WTC11 (cell line): Measurements from ENCODE around the gene CD244. TPM values are rescaled to one million over a fixed set of nuclear protein-coding genes. Genes with fewer than 3 reads are reported as not detected.

Experiments
- ATAC-seq: fragments of 200-7000 bp; cut with Tn5 transposase; 2 replicates; pipeline ENCODE4 v1.10.0; 2021; ENCODE audit warnings: mild to moderate bottlenecking, moderate library complexity
- CTCF ChIA-PET: fragments of 300-600 bp; sonication (Branson Sonifier 250); formaldehyde crosslinking; loops from one replicate; lab custom pipeline; 2021; ENCODE audit warnings: antibody characterized with exemption; lab: Charles Lee
- POLR2A ChIA-PET: fragments of 350-600 bp; sonication (Branson Sonifier 250); formaldehyde crosslinking; loops from one replicate; lab custom pipeline; 2021; ENCODE audit warnings: antibody characterized with exemption; lab: Charles Lee
- DNase-seq: peaks from one replicate; pipeline ENCODE4 v3.0.0; 2021; ENCODE audit warnings: low spot score
- H3K27ac Mint-ChIP-seq: 2 replicates; pipeline ENCODE4 v1.8.0; 2021; ENCODE audit warnings: mixed read lengths
- H3K27me3 Mint-ChIP-seq: 2 replicates; pipeline ENCODE4 v1.8.0; 2021; ENCODE audit warnings: low read depth, mild to moderate bottlenecking, moderate library complexity, mixed read lengths
- H3K36me3 Mint-ChIP-seq: 2 replicates; pipeline ENCODE4 v1.8.0; 2021; ENCODE audit warnings: mixed read lengths
- H3K4me1 Mint-ChIP-seq: 2 replicates; pipeline ENCODE4 v1.8.0; 2022; ENCODE audit warnings: mixed read lengths
- H3K4me3 Mint-ChIP-seq: 2 replicates; pipeline ENCODE4 v1.8.0; 2021; ENCODE audit warnings: mild to moderate bottlenecking, moderate library complexity, mixed read lengths
- H3K9me3 Mint-ChIP-seq: 2 replicates; pipeline ENCODE4 v1.8.0; 2021; ENCODE audit warnings: mixed read lengths
- CREM ChIP-seq: sonication (generic); formaldehyde crosslinking; IDR thresholded peaks from 2 replicates; pipeline ENCODE4 v1.8.1; 2022; ENCODE audit warnings: mild to moderate bottlenecking, missing genetic modification reagents, moderate library complexity
- ELF4 ChIP-seq: sonication (generic); formaldehyde crosslinking; IDR thresholded peaks from 2 replicates; pipeline ENCODE4 v1.8.1; 2022; ENCODE audit warnings: low read depth, mild to moderate bottlenecking, moderate library complexity, missing genetic modification reagents
- GRHL2 ChIP-seq: fragments of 250-450 bp; sonication (Bioruptor Pico); IDR thresholded peaks from 2 replicates; pipeline ENCODE4 v1.8.0; 2022; ENCODE audit warnings: mild to moderate bottlenecking, moderate library complexity; ENCODE audit not compliant: insufficient replicate concordance, severe bottlenecking
- HMGXB4 ChIP-seq: sonication (generic); formaldehyde crosslinking; IDR thresholded peaks from 2 replicates; pipeline ENCODE4 v1.8.1; 2023; ENCODE audit warnings: mild to moderate bottlenecking, moderate library complexity, missing genetic modification reagents
- MAX ChIP-seq: sonication (generic); formaldehyde crosslinking; IDR thresholded peaks from 2 replicates; pipeline ENCODE4 v1.8.0; 2022; ENCODE audit warnings: mild to moderate bottlenecking, missing genetic modification reagents
- NFYB ChIP-seq: sonication (generic); formaldehyde crosslinking; conservative IDR thresholded peaks from 2 replicates; pipeline ENCODE4 v1.8.0; 2022; ENCODE audit warnings: low read depth, missing genetic modification reagents
- OVOL2 ChIP-seq: fragments of 250-450 bp; sonication (Bioruptor Pico); IDR thresholded peaks from 2 replicates; pipeline ENCODE4 v1.9.0; 2021; ENCODE audit warnings: mild to moderate bottlenecking, borderline replicate concordance
- TEAD4 ChIP-seq: sonication (generic); formaldehyde crosslinking; IDR thresholded peaks from 2 replicates; pipeline ENCODE4 v1.8.0; 2022; ENCODE audit warnings: mild to moderate bottlenecking, missing genetic modification reagents
- ZBTB21 ChIP-seq: sonication (generic); formaldehyde crosslinking; IDR thresholded peaks from 2 replicates; pipeline ENCODE4 v1.8.1; 2023; ENCODE audit warnings: mild to moderate bottlenecking, missing genetic modification reagents, borderline replicate concordance
- ZMAT4 ChIP-seq: fragments of 250-450 bp; sonication (Bioruptor Pico); IDR thresholded peaks from 2 replicates; pipeline ENCODE4 v1.9.0; 2021; ENCODE audit warnings: mild to moderate bottlenecking
- ZNF317 ChIP-seq: sonication (generic); formaldehyde crosslinking; IDR thresholded peaks from 2 replicates; pipeline ENCODE4 v1.8.1; 2023; ENCODE audit warnings: low read depth, mild to moderate bottlenecking, moderate library complexity, missing genetic modification reagents, borderline replicate concordance
- ZNF425 ChIP-seq: fragments of 250-450 bp; sonication (Bioruptor Pico); conservative IDR thresholded peaks from 2 replicates; pipeline ENCODE4 v1.9.0; 2021; ENCODE audit warnings: mild to moderate bottlenecking
- ZNF532 ChIP-seq: fragments of 250-450 bp; sonication (Bioruptor Pico); IDR thresholded peaks from 2 replicates; pipeline ENCODE4 v1.9.0; 2021; ENCODE audit warnings: mild to moderate bottlenecking, borderline replicate concordance
- total RNA-seq: library from RNA; stranded (reverse); gene quantifications from 3 replicates; pipeline ENCODE4 v1.2.3, GENCODE V29; 2021

Gene CD244
- total RNA-seq, 1 experiment from 2014 or later, result not detected

GRCh38 chr1:160838888-160839287 lies 23.8 kb downstream of the CD244 start:
- DNase-seq, result no peak
- no peaks in the 10 kb centered on the region; the same call in 1 of the 2 replicates for H3K27me3 Mint-ChIP-seq
- H3K4me3 Mint-ChIP-seq, result no peak overlapping the region
- no peaks in the 10 kb centered on the region for H3K9me3 Mint-ChIP-seq
- no peak for TF ChIP-seq GRHL2 (CRISPR knock-in tag)
- TF ChIP-seq ELF4 (CRISPR knock-in tag), result no peak
- no peak for TF ChIP-seq TEAD4 (CRISPR knock-in tag)
- no peak for TF ChIP-seq NFYB
- no peak for TF ChIP-seq ZNF317
- no peak for TF ChIP-seq ZNF532 (CRISPR knock-in tag)
- no peak for TF ChIP-seq HMGXB4
- TF ChIP-seq CREM (CRISPR knock-in tag), result no peak
- TF ChIP-seq ZBTB21 (CRISPR knock-in tag), result no peak
- TF ChIP-seq MAX (CRISPR knock-in tag), result no peak
- no peak for TF ChIP-seq ZNF425
- TF ChIP-seq, all 79 proteins: peak for 0
- Mint-ChIP-seq H3K4me1 (peaks cover 14% of the 10 kb centered on the region), H3K27ac (no peak overlapping the region), H3K36me3 (no peaks in the 10 kb centered on the region)
- ChIA-PET CTCF (interaction anchor here (1.2 to 6.3 kb wide), 3 partner anchors 62 to 115 kb away, joined by 5 to 78 read pairs (median 6); partner anchors contain the start of gene ITLN2), POLR2A (no interaction called here)
- no peak for ATAC-seq

- no peaks in the 10 kb centered on the region for H3K36me3 Mint-ChIP-seq
- no peak overlapping the region for H3K4me3 Mint-ChIP-seq
- H3K27me3 Mint-ChIP-seq, result no peaks in the 10 kb centered on the region; the same call in 1 of the 2 replicates
- H3K9me3 Mint-ChIP-seq, result no peaks in the 10 kb centered on the region
- TF ChIP-seq ZNF425, result no peak
- no peak for TF ChIP-seq ZMAT4 (CRISPR knock-in tag)
- TF ChIP-seq OVOL2, result no peak
- TF ChIP-seq, all 79 proteins: peak for 0
- H3K27ac Mint-ChIP-seq, result no peak overlapping the region
- ChIA-PET POLR2A (no interaction called here), CTCF (interaction anchor here (1.0 to 6.3 kb wide), 12 partner anchors 14 to 260 kb away, joined by 4 to 78 read pairs (median 8); partner anchors contain the start of genes ITLN1 and ITLN2)
- ATAC-seq (peak; percentile 46; the same call in 1 of the 2 replicates), DNase-seq (no peak)
- H3K4me1 Mint-ChIP-seq, result peaks cover 21% of the 10 kb centered on the region
Measured at GRCh38 chr1:160837558-160838205, 25.0 kb downstream of the CD244 start.
